Spleen (tissue), 7 donors: ENCODE measurements around the gene SH3RF3.

Experiments used
- POLR2A ChIP-seq, 3 donors: fragments of 450-650 bp; IDR thresholded peaks; one replicate each; pipeline ENCODE4 v1.5.1; 2017; ENCODE audit warnings: antibody characterized with exemption in 3 of 3, mild to moderate bottlenecking in 1 of 3
- TF ChIP-seq, protein P1 (sequence below), 11 experiments: fragments of 200-600 bp in 7 of 11; fragments of 450-650 bp in 4 of 11; sonication (generic) in 4 of 11; IDR thresholded peaks in 8 of 11; conservative IDR thresholded peaks in 3 of 11; 1 replicate in 7 of 11; 2 replicates in 4 of 11; pipeline versions ENCODE4 v1.4.0 to v1.8.0; 2016 to 2021; ENCODE audit warnings: antibody characterized with exemption in 11 of 11, inconsistent platforms in 4 of 11, mild to moderate bottlenecking in 1 of 11
- donor health status: DM: no; HTN: no; CAD: no; lungs with moderate emphysema.
- donor health status: DM: no; HTN: no; CAD: no.
- donor health status: DM: no; HTN: no; CAD: no.

DNA sequence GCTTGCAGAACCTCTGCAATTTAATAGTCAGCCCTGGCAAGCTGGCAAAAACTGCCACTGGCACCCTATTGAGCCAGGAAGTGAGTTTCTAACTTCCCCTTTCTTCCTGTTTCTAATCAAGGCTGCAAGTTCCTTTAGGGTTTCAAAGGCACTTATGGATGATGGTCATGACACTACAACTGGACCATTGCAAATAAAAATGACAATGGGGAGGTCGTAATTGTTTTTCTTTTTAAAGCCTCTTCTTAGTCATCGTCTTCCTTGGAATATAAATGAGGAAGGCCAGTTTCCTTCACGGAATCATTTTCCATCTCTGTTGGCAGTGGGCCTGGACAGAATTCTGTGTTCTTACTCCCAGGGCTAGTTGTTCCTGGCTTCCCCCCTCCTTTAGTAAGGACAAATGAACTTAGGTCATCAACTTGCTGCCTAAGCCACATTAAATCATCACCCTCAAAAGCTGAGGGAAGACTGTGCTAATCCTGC, 35.8 kb downstream of the SH3RF3 start:
- TF ChIP-seq, protein P1, sequence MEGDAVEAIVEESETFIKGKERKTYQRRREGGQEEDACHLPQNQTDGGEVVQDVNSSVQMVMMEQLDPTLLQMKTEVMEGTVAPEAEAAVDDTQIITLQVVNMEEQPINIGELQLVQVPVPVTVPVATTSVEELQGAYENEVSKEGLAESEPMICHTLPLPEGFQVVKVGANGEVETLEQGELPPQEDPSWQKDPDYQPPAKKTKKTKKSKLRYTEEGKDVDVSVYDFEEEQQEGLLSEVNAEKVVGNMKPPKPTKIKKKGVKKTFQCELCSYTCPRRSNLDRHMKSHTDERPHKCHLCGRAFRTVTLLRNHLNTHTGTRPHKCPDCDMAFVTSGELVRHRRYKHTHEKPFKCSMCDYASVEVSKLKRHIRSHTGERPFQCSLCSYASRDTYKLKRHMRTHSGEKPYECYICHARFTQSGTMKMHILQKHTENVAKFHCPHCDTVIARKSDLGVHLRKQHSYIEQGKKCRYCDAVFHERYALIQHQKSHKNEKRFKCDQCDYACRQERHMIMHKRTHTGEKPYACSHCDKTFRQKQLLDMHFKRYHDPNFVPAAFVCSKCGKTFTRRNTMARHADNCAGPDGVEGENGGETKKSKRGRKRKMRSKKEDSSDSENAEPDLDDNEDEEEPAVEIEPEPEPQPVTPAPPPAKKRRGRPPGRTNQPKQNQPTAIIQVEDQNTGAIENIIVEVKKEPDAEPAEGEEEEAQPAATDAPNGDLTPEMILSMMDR (IDR thresholded peaks at IDR 0.05 in 8 of 11, conservative IDR thresholded peaks at IDR 0.05 in 3 of 11): no peak
- TF ChIP-seq POLR2A (IDR thresholded peaks at IDR 0.05): no peak
